Tibial nerve (tissue), 4 donors: ENCODE measurements around the gene RNF213. TPM values are rescaled to one million over a fixed set of nuclear protein-coding genes. Genes with fewer than 3 reads are reported as not detected.

Experiments used
- DNase-seq, 2 donors: peaks; one replicate each; pipeline ENCODE4 v3.0.0-alpha.2; 2019; ENCODE audit warnings: low spot score in 2 of 2
- H3K27ac ChIP-seq, 4 donors: fragments of 200-600 bp; sonication (generic) in 3 of 4; one replicate each; pipeline ENCODE4 v1.5.1; 2017 to 2019; ENCODE audit warnings: mild to moderate bottlenecking in 1 of 4
- H3K27me3 ChIP-seq, 2 donors: fragments of 200-600 bp; sonication (generic) in 1 of 2; one replicate each; pipeline versions ENCODE4 v1.5.1 to v1.6.0; 2017 to 2019
- H3K36me3 ChIP-seq, 3 donors: fragments of 200-600 bp; sonication (generic); one replicate each; pipeline ENCODE4 v1.5.1; 2018 to 2019
- H3K4me1 ChIP-seq, 4 donors: fragments of 200-600 bp; sonication (generic) in 3 of 4; one replicate each; pipeline ENCODE4 v1.5.1; 2017 to 2019
- H3K4me3 ChIP-seq, 4 donors: fragments of 200-600 bp; sonication (generic) in 3 of 4; one replicate each; pipeline ENCODE4 v1.5.1; 2017 to 2019; ENCODE audit warnings: mild to moderate bottlenecking in 1 of 4, moderate library complexity in 1 of 4
- H3K9me3 ChIP-seq, 4 donors: fragments of 200-600 bp; sonication (generic) in 3 of 4; one replicate each; pipeline ENCODE4 v1.5.1; 2017 to 2019
- EP300 ChIP-seq, 2 donors: sonication (generic); formaldehyde crosslinking; IDR thresholded peaks; one replicate each; pipeline ENCODE4 v1.6.1; 2017; ENCODE audit warnings: antibody characterized with exemption in 2 of 2, mild to moderate bottlenecking in 1 of 2
- POLR2A ChIP-seq, 2 donors: fragments of 450-650 bp; IDR thresholded peaks; one replicate each; pipeline ENCODE4 v1.6.1; 2017; ENCODE audit warnings: antibody characterized with exemption in 2 of 2, mild to moderate bottlenecking in 2 of 2, moderate library complexity in 2 of 2
- WGBS, 2 donors: methylation state at CpG; one replicate each; pipeline ENCODE4 v1.1.5; 2018; 5-methylcytosine and 5-hydroxymethylcytosine counted together
- total RNA-seq, 4 donors: library from RNA; depleted of rRNA; stranded (reverse); fragments of >200 nt; gene quantifications; one replicate each; pipeline ENCODE4 v1.1.0, GENCODE V29; 2016
- TF ChIP-seq, protein P1 (sequence below), 5 experiments: fragments of 200-600 bp in 3 of 5; fragments of 450-650 bp in 2 of 5; sonication (generic) in 3 of 5; IDR thresholded peaks; one replicate each; pipeline ENCODE4 v1.5.1; 2016 to 2019; ENCODE audit warnings: antibody characterized with exemption in 5 of 5, mild to moderate bottlenecking in 3 of 5, moderate library complexity in 2 of 5

Gene RNF213
- total RNA-seq, 4 donors from 2014 or later = 107 to 148 (median 119) TPM

DNA sequence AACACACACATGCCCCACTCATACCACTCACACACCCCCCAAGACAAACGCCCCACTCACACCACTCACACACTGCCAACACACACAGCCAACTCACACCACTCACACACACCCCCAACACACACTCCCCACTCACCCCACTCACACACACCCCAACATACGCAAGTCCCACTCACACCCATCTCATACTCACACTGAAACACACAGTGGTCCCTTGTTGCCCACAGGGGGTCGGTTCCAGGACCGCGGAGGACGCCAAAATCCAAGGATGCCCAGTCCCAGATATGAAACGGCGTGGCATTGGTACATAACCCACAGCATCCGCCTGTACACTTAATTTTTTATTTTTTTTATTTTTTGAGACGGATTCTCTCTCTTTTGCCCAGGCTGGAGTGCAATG, 20.9 kb downstream of the RNF213 start:
- Histone ChIP-seq H3K36me3 (peaks cover 0 to 44% (median 0%) of the 10 kb centered on the region in 3 donors), H3K27me3 (no peaks in the 10 kb centered on the region), H3K27ac (no peak overlapping the region), H3K4me1 (peaks cover 0 to 39% (median 19%) of the 10 kb centered on the region in 4 donors), H3K4me3 (no peak overlapping the region), H3K9me3 (no peaks in the 10 kb centered on the region)
- TF ChIP-seq, protein P1, sequence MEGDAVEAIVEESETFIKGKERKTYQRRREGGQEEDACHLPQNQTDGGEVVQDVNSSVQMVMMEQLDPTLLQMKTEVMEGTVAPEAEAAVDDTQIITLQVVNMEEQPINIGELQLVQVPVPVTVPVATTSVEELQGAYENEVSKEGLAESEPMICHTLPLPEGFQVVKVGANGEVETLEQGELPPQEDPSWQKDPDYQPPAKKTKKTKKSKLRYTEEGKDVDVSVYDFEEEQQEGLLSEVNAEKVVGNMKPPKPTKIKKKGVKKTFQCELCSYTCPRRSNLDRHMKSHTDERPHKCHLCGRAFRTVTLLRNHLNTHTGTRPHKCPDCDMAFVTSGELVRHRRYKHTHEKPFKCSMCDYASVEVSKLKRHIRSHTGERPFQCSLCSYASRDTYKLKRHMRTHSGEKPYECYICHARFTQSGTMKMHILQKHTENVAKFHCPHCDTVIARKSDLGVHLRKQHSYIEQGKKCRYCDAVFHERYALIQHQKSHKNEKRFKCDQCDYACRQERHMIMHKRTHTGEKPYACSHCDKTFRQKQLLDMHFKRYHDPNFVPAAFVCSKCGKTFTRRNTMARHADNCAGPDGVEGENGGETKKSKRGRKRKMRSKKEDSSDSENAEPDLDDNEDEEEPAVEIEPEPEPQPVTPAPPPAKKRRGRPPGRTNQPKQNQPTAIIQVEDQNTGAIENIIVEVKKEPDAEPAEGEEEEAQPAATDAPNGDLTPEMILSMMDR (IDR thresholded peaks at IDR 0.05) = no peak
- TF ChIP-seq POLR2A (IDR thresholded peaks at IDR 0.05) = no peak
- no peak for TF ChIP-seq EP300 (IDR thresholded peaks at IDR 0.05)
- no peak for DNase-seq
- WGBS, 2 donors = 91 to 92% methylated on average over 10 of the region's 10 CpGs

DNA sequence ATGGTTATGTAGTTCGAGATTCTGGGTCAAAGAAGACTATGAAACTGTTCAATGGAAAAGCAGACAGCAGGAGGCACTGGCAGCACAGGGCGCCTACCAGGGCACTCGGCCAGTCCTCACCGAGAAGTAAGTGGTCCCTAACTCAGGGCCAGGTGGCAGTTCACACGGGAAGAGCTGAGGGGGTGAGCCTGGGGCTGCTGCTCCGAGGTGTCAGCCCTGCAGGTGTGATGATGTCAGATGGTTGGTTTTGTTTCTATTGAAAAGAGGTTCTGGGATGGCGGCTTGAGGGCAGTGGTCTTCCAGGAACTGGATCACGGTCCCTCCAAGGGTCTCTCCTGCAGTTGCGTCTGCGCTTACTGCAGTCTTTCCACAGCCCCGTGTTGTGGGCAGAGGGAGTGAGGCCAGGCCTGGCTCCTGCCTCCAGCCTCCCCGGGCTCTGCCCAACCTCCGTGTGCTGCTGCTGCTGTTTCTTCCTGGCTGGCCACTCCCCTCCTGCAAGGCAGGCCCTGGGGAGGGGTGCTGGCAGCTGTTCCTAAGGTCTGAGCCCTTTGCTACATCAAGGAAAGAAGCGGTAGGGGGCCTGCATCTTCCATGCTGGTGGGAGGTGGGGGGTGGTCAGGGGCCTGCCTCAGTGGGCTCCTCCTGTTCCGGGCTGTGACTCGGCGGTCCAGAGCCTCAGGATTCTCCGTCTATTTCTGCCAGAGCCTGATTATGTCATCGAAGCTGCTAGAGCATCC, 22.6 kb downstream of the RNF213 start:
- Histone ChIP-seq H3K4me3 (no peak overlapping the region), H3K27ac (no peak overlapping the region), H3K9me3 (no peaks in the 10 kb centered on the region), H3K4me1 (peaks cover 0 to 27% (median 11%) of the 10 kb centered on the region in 4 donors), H3K36me3 (peaks cover 0 to 51% (median 5%) of the 10 kb centered on the region in 3 donors), H3K27me3 (no peaks in the 10 kb centered on the region)
- TF ChIP-seq POLR2A (IDR thresholded peaks at IDR 0.05) = no peak
- no peak for TF ChIP-seq EP300 (IDR thresholded peaks at IDR 0.05)
- 76 to 77% methylated on average over 18 to 19 of the region's 19 CpGs for WGBS, 2 donors
- no peak for DNase-seq

DNA sequence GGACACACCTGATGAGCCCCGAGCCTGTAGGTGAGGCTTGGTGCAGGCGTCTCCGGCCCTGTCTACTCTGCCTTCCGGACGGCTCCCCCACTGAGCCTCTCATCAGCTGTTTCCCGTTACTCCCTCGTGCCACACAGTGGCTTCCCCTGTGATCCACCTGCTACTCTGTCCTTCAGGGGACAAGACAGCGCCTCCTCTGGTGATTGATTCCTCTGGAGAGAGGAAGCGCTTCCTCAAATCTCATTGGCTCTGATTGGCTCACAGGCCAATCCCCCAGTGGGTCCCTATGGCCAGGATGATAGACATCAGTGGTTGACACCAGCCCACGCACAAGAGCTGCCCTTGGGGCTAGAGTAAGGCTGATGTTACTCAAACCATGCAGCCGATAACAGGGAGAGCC, 24.0 kb downstream of the RNF213 start:
- Histone ChIP-seq H3K9me3 (no peaks in the 10 kb centered on the region), H3K36me3 (peaks cover 0 to 55% (median 19%) of the 10 kb centered on the region in 3 donors), H3K4me1 (peaks cover 0 to 14% (median 7%) of the 10 kb centered on the region in 4 donors), H3K27ac (no peak overlapping the region), H3K4me3 (no peak overlapping the region), H3K27me3 (no peaks in the 10 kb centered on the region)
- WGBS, 2 donors = 83 to 89% methylated on average over 11 of the region's 11 CpGs
- TF ChIP-seq EP300 (IDR thresholded peaks at IDR 0.05) = no peak
- TF ChIP-seq, protein P1 (IDR thresholded peaks at IDR 0.05) = no peak
- TF ChIP-seq POLR2A (IDR thresholded peaks at IDR 0.05) = no peak
- DNase-seq = no peak

DNA sequence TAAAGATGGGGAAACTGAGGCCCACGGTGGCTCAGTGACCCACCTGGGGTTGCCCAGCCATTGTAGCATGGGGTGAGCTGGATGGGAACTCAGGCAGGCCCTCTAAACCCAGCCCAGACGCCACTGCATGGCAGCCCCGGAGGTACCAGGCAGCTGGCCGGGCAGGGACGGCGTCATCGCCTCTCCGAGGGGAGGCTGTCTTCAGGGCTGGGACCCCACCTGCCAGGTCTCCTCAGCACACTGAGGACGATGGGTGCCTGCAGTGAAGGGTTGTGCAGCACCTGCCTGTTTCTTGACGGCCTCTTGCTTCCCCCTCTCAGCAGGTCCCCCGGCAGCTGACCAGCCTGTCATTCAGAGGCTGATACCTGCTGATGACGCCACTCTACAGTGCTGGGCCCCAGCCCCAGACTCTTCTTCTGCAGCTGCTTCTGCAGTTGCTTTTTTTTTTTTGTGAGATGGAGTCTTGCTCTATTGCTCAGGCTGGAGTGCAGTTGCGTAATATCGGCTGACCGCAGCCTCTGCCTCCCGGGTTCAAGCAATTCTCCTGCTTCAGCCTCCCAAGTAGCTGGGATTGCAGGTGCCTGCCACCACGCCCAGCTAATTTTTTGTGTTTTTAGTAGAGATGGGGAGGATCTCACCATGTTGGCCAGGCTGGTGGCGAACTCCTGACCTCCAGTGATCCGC, 24.7 kb downstream of the RNF213 start:
- WGBS, 2 donors = 94 to 98% methylated on average over 13 to 14 of the region's 19 CpGs
- peaks cover 3 to 63% (median 26%) of the 10 kb centered on the region in 3 donors for H3K36me3 ChIP-seq
- DNase-seq = no peak

DNA sequence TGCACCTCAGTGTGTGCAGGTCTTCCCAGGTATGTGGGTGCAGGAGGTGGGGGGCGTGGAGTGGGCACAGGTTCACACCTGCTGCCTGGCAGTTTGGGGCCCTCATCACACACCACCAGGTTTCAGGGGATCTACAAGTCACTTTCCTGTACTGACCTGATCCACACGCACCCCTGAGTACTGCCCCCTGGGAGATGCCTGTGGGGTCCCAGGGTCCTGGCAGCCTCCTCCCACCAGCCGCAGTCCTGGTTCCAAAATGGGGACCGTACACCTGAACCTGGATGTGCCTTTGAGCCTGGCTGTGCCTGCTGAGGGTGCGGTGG, 25.9 kb downstream of the RNF213 start:
- no peaks in the 10 kb centered on the region for H3K27me3 ChIP-seq
- no peaks in the 10 kb centered on the region for H3K9me3 ChIP-seq
- H3K27ac ChIP-seq = no peak overlapping the region
- TF ChIP-seq, protein P1 (IDR thresholded peaks at IDR 0.05) = no peak
- no peak for TF ChIP-seq EP300 (IDR thresholded peaks at IDR 0.05)
- TF ChIP-seq POLR2A (IDR thresholded peaks at IDR 0.05) = no peak
- WGBS, 2 donors = 88 to 92% methylated on average over 4 to 5 of the region's 5 CpGs
- DNase-seq = no peak
- peaks cover 0 to 7% (median 0%) of the 10 kb centered on the region in 4 donors for H3K4me1 ChIP-seq
- H3K36me3 ChIP-seq = peaks cover 3 to 71% (median 32%) of the 10 kb centered on the region in 3 donors
- H3K4me3 ChIP-seq = no peak overlapping the region

More for the DNA sequence above, 24.7 kb downstream of the RNF213 start:
- H3K27me3 ChIP-seq = no peaks in the 10 kb centered on the region
- no peak overlapping the region for H3K27ac ChIP-seq
- no peaks in the 10 kb centered on the region for H3K9me3 ChIP-seq
- peaks cover 0 to 7% (median 1%) of the 10 kb centered on the region in 4 donors for H3K4me1 ChIP-seq
- H3K4me3 ChIP-seq = no peak overlapping the region
- TF ChIP-seq POLR2A (IDR thresholded peaks at IDR 0.05) = no peak
- TF ChIP-seq, protein P1 (IDR thresholded peaks at IDR 0.05) = no peak
- no peak for TF ChIP-seq EP300 (IDR thresholded peaks at IDR 0.05)
